G401 (cell line): Measurements from ENCODE around the gene DHX36. TPM values are rescaled to one million over a fixed set of nuclear protein-coding genes. Genes with fewer than 3 reads are reported as not detected.

ENCODE experiments used
- DNase-seq: peaks from one replicate; pipeline ENCODE4 v3.0.0-alpha.2; 2015; ENCODE audit warnings: low spot score
- in situ Hi-C: cut with HindIII; loops from 2 replicates; pipeline ENCODE4 v1.10.0; 2016; ENCODE audit warnings: low sequenced_read_pairs, mixed read lengths
- total RNA-seq: library from RNA; depleted of rRNA; stranded (reverse); fragments of >200 nt; shearing (Covaris generic); gene quantifications from 2 replicates; pipeline ENCODE4 v1.2.3, GENCODE V29; 2014; rRNA removed

DHX36 gene
- total RNA-seq, 1 experiment from 2014 or later = 68.8 TPM

- in situ Hi-C loops = no loop called here
These were observed 88.0 kb downstream of the DHX36 start for GRCh38 chr3:154236331-154236730.

GRCh38 chr3:154235330-154235729 lies 89.0 kb downstream of the DHX36 start:
- DNase-seq = no peak
- in situ Hi-C loops = no loop called here

More at GRCh38 chr3:154236331-154236730, 88.0 kb downstream of the DHX36 start:
- no peak for DNase-seq

- DNase-seq = no peak
- in situ Hi-C loops = no loop called here
These were observed 95.1 kb downstream of the DHX36 start for GRCh38 chr3:154229217-154229590.

GRCh38 chr3:154228561-154229216 lies 95.6 kb downstream of the DHX36 start:
- no peak for DNase-seq
- in situ Hi-C loops = no loop called here

GRCh38 chr3:154227531-154227930 lies 96.8 kb downstream of the DHX36 start:
- in situ Hi-C loops = no loop called here
- no peak for DNase-seq

- DNase-seq = no peak
- in situ Hi-C loops = no loop called here
These were observed 98.8 kb downstream of the DHX36 start for GRCh38 chr3:154225536-154225935.

GRCh38 chr3:154224866-154225265 lies 99.4 kb downstream of the DHX36 start:
- in situ Hi-C loops = no loop called here
- no peak for DNase-seq

GRCh38 chr3:154224366-154224765 lies 99.9 kb downstream of the DHX36 start:
- in situ Hi-C loops = no loop called here
- DNase-seq = no peak

- in situ Hi-C loops = no loop called here
- DNase-seq = no peak
These were observed 100.8 kb downstream of the DHX36 start for GRCh38 chr3:154223519-154223918.

Other genes with a start within 250 kb of the DHX36 start
- gene ARHGEF26, start 203.1 kb downstream of the DHX36 start, total RNA-seq = 10.6 and 12.8 TPM in 2 replicates
- 0.62 and 3.2 TPM in 2 replicates for gene GPR149, start 105.7 kb upstream of the DHX36 start, total RNA-seq